CD4-positive, alpha-beta T cell treated with Interleukin-2 at 100 ng/mL for 4 hours (primary cell): ENCODE results near the gene CALCR.
"Not testable (repeated sequence)": the region's sequence is repeated elsewhere in the genome, so short reads cannot be mapped to it uniquely, and the experiment has no call there.

Experiments
- DNase-seq: peaks from one replicate; pipeline ENCODE4 v3.0.0-alpha.2; 2020; ENCODE audit warnings: low spot score

The CALCR gene

DNA sequence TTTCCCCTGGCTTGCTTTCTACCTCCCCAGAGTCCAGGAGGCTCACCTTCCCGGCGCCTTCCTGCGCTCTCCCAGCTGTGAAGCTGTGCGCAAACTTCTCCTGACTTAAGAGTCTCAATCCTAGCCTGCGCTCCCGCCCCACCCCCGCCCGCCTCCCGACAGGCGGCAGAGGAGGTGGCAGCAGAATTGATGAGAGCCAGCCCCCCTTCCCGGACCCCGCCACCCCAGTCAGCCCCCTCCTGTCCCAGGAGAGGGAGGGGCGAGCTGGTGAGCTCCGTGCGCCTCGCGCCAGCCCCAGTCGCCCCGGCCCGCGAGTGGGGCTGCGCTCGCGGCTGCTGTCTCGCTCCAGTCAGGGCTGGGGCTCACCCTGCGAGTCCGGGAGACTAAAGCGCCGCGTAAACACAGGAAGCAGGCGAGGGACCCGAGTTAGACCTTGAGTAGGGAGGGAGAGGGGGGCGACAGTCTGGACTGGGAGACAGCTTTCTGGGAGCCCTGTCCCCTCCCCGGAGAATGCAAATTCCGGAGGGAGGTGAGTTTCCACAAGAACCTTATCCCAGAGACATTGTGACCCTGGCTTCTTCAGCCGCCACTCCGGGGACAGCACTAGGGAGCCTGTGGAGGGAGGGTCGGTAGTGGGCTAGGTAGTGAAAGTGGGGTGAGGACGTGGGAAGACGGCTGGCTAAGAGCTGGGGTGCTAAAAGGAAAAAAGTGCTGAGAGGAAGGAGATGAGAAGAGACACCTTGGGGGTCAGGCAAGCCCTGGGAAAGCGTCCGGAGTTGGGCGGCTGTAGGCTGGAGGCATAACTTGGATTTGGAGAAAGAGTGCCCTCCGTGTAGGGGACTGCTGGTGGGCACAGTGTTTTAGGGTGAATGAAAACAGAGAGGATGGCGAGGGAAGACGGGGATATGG lies at the start of gene CALCR:
Gene CALCR, minus strand, starts transcription at position 79 of the 909 bp plus-strand sequence. CDS start 87,743 bp downstream, outside the sequence.
- DNase-seq = no peak

DNA sequence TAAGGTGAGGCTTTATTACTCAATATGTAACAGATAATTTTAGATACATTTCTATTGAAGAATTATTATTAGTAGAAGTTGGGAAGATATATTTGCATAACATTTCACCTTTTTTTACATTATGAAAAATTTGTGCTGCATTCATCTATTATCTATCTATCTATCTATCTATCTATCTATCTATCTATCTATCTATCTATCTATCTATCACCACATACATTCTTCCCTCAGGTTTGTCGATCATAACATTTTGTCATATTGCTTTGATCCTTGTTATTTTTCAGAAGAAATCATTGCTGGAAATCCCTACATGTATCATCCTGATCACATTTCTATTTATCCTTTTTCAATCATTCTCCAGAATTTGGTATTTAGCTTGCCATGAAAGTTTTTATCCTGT lies 49.3 kb upstream of the CALCR start:
- DNase-seq = no peak

DNA sequence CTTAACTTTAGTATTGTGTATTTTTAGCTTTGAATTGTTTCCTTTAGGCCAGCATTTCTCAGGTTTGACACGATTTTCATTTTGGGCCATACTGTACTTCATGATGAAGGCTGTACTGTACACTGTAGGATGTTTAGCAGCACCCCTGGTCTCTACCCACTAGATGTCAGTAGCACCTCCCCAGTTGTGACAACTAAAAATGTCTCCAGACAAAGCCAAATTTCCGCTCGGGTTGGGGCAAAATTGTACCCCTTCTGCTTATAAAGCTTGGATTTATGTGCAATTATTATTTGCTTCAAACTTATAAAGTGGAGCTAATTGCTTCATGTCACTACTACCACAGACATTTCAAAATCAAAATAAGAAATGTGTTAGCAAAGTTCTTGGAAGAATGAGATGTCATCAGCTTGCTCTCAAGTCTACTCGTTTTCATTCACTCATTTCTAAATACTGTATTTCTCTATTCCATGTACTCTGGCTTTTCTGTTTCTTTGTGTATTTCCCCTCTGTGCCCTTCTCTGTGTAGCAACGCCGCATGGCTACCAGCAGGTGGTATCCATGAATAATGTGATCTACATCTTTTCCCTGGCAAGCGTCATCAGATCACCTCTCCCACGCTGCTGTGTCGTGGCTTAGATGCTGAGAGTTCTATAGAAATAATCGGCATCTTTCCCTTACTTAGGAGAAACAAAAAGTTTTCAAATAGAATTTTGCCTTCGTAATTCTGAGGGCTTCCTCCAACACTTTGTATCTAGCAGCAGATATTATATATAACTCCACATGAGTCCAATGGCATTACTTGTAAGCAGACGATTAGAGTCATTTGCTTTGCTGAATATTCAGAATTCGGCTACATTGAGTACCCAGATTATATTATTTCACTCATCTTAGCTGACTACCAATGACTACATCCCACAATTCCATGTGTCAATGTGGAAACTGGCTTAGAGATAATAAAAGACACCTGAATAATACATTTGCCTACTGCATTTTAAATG lies 47.8 kb upstream of the CALCR start:
- no peak for DNase-seq

DNA sequence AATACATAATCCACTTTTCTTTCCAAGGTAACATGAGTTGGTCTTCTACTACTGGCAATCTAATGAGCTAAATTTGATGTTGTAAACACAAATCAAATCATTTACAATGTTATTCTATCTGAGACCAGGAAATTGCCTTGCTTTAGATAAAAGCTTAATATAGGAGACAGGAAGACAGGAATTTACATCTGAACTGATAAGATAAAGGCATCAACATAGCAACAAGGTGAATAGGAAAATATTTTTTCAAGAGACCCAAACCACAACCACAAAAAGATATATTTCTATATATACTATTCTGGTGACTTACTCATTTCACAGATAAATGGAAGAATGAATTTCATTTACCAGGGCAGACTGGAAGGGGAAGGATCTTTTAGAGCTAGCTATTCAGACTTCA lies 46.3 kb upstream of the CALCR start:
- no peak for DNase-seq

DNA sequence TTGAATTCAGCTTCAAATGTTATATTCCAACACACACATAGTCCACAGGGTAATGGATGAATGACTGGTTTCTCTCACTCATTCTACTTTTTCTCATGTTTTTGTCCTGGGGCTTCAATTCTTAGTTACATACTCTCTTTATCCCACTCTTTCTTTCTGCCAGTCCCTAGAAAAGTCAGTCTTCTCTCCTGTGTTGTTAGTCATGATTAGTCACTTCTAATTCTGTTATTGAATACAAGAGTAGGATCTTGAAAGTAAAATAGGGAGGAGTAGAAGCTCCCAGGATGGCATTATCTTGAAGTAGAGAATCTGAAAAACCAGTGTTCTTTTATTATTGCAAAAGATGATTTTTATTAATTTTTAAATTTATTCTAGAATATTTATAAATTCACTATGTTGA lies 45.5 kb upstream of the CALCR start:
- DNase-seq = no peak

DNA sequence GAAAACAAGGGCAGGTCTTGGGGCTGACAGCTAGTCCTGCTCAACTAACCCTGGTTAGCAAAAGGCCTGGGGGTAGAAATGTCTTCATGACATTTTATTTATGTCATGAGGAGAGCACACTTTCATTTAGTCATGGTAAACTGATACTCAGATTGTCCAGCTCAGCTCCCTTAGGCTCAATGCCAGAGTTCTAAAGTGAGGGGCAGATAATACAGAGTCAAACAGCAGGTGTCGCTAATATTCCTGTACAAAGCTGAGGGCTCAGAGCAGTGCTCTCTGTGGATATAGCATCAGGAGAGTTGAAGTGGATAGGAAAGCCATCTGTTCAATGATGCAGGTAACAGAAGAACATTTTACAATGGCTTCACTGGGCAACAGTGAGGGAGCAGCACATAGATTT lies 26.8 kb upstream of the CALCR start:
- no peak for DNase-seq

DNA sequence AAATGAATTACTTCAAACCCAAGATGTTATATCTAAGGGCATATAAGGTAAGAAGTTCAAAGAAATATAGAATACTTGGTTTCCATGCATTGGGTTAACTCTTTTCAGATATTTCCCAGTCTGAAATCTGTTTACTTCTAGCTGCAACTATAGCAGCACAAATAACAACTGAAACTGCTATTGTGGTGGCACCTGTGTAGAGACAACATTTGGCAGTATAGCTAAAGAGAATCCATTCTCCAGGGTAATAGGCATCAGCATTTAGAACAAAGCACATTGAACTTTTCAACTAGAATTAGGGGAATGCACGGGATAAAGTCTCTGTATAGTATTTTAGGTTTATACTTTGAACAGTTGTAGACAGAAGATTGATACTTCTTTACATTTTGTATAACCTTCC lies 19.7 kb upstream of the CALCR start:
- DNase-seq = no peak

DNA sequence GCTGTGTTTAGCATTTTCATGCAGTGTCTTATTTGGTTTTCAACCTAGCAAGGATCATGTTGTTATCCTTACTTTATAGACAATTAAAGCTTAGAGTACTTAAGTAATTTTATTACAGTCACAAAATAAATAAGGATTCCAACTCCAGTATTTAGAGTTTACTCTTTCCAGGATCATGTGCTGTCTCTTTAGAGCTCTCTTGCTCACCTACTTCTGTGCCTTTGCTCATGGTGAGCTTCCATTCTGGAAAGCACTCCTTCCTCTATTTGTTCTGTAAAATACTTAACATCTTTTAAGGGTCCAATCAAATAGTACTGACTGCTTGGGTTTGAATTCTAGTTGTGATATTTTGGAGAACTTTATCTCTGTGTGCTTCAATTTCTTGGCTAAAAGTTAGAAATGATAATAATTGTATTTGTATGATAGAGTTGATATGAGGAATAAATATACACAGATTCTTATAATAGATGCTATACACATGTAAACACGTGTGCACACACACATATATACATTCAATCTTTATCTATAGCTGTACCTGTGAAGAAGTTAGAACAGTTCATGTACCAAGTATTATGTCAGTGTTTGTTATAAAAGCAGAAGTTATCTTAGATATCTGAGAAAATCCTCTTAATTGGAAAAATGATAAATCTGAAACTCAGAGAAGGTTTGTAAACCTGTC lies 18.2 kb upstream of the CALCR start:
- DNase-seq = no peak

DNA sequence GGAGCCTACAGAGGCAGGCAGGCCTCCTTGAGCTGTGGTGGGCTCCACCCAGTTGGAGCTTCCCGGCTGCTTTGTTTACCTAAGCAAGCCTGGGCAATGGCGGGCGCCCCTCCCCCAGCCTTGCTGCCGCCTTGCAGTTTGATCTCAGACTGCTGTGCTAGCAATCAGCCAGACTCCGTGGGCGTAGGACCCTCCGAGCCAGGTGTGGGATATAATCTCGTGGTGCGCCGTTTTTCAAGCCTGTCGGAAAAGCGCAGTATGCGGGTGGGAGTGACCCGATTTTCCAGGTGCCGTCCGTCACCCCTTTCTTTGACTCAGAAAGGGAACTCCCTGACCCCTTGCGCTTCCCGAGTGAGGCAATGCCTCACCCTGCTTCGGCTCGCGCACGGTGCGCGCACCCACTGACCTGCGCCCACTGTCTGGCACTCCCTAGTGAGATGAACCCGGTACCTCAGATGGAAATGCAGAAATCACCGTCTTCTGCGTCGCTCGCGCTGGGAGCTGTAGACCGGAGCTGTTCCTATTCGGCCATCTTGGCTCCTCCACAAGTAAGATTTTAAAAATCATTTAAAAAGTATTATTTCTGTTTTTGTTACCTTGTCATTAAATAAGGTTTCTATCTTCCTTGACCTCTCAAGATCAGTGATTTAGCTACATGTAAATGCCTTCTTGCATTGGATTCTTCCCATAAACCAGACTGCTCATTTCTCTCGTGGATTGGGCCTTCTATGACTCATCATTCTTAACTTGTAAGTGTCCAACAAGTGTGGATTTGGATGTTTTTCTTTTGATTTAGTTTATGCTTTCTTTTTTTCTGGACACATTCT lies 16.9 kb upstream of the CALCR start:
- not testable (repeated sequence) for DNase-seq

DNA sequence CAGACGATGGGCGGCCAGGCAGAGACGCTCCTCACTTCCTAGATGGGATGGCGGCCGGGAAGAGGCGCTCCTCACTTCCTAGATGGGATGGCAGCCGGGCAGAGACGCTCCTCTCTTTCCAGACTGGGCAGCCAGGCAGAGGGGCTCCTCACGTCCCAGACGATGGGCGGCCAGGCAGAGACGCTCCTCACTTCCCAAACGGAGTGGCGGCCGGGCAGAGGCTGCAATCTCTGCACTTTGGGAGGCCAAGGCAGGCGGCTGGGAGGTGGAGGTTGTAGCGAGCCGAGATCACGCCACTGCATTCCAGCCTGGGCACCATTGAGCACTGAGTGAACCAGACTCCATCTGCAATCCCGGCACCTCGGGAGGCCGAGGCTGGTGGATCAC lies 11.9 kb upstream of the CALCR start:
- not testable (repeated sequence) for DNase-seq

DNA sequence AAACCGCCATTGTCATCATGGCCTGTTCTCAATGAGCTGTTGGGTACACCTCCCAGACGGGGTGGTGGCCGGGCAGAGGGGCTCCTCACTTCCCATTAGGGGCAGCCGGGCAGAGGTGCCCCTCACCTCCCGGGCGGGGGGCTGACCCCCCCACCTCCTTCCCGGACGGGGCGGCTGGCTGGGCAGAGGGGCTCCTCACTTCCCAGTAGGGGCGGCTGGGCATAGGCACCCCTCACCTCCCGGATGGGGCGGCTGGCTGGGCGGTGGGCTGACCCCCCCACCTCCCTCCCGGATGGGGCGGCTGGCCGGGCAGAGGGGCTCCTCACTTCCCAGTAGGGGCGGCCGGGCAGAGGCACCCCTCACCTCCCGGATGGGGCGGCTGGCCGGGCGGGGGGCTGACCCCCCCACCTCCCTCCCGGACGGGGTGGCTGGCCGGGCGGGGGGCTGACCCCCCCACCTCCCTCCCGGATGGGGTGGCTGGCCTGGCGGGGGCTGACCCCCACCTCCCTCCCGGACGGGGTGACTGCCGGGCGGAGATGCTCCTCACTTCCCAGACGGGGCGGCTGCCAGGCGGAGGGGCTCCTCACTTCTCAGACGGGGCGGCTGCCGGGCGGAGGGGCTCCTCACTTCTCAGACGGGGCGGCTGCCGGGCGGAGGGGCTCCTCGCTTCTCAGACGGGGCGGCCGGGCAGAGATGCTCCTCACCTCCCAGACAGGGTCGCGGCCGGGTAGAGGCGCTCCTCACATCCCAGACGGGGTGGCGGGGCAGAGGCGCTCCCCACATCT lies 11.4 kb upstream of the CALCR start:
- DNase-seq = not testable (repeated sequence)

DNA sequence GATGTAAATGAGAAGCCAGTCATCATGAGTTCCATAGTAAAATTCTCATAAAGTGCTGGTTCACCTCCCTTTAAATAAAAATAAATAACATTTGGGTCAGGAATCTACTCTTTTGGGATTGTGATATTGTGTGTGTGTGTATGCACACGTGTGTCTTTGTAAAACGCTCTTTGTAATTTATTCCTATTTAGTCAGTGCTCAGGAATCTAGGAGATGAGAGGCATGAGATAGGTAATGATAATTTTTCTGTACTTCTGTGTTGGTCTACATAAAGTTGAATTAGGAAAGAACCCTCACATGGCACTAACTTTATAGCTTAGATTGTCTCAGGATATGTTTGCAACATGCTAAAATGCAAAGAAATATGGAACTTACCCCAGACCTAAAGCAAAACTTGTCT lies 4.9 kb upstream of the CALCR start:
- no peak for DNase-seq

DNA sequence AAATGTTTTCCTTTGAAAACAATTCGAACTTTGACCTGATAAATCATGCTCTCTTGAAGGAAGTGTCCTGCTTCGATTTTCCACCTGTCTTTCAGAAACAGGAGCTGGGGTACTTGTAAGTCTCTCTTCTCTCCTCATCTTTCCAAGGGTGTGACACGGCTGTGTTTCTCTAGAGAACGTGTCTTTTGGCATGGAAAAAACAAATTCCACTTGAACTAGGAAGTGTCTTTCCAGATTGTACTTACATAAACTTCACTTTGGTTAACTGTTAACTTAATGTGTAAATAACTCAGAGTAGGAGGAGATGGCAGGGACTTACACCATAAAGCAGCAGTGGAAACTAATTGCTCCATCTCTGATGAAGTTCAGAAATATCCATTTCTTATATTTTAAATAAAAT lies 4.2 kb upstream of the CALCR start:
- DNase-seq = no peak

DNA sequence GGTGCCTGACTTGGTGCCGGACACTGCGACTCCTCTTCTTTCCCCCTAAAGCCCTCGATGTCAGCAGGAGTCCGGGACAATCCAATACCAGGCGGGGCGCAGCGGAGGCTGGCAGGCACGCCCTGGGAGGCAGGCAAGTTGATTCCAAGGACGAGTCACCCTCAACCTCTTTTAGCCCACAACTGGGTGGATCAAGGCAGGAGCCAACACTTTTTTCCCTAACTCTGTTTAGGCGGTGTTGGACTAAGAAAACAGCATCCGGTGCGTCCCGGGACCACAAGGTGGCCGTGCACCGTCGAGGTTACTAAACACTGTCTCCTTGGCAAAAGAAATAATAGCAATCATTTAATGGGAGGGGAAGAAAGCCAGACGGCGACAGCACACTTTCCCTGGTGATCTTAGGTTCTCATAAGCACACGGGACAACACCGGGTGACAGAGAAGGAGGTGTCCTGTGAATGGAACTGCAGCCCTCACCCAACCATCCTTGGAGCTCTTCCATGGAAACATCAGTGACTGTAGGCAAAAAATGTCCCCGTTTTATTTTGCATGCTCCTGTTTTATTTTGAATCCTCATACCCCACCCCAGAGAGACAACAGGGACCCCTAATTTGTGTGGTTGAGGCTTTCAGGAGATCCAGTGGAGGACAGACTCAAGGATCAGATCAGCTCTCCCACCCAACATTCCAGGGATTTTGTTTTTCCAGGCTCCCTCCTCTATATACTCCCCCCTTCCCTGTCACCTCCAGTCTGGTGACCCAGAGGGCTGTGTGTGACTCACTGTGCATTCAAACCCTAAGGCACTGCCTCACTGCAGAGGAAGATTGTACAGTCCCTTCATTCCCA lies 1.3 kb upstream of the CALCR start:
- DNase-seq = no peak

DNA sequence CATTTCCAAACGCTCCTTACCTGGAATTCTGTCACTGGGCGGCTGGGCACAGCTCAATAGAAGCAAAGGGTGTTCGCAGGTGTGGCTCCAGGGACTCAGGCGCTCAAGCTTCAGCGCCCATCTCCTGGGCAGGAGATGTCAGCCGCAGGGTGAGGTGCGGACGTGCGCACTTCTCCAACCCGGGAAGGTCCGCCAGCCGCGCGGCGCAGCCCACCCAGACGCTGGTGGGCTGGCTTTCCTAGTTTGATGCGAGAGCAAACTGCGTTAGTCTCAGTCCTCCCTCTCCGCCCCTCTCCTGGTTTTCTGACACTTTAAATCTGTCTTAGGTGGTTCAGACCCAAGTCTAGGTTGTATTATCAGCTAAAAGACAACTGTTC lies 267 bp downstream of the CALCR start:
- DNase-seq = no peak

DNA sequence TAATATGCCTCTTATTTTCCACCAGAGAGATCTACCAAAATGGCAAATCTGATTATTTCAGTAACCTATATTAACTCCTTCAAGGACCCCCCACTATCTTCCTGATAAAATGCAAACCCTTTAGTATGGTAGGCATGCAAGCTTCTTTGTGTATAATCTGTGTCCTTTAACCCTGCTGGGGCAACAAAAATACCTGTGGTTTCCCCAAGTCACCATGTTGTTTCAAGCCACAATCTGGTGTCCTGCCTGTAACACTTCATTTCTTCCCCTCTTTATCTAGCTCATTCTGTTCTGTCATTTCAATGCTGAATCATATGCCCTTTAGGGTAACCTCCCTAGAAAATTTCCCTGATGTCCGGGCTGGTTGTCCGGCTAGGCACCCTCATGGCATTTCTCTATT lies 5.3 kb downstream of the CALCR start:
- DNase-seq = no peak

DNA sequence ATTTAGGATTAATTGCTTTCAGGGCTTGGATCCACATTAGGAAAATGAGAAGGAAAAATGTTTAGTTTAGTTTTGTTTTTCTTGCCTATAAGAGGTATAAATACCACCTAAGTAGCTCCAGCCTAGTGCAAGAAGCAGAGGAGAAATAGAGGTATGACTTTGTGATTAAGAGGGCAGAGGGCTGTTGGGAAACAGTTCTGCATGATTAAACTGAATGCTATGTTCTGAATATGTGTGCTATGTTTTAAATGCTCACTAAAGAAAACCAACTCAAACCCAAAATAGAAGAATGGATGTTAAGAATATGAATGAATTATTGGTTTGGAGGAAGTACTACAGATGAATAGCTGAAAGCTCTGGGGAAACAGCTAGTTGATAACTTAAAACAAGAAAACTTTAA lies 7.6 kb downstream of the CALCR start:
- DNase-seq = no peak

DNA sequence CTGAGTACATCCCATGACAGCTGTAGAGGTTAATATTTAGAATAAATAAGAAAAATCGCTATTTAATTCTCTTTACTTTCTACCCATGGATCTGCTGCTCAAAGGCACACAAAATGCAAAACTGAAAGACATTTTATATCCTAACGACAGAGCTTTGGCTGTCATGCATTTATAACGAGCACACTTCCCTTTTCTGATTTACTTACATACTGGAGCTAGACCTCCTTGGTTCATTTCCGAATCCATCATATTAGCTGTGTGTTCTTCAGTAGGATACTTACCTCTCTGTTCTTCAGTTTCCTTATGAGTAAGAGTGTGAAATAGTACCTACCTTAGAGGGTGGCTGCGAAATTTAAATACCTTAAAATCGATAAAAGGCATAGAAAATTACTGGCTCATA lies 10.9 kb downstream of the CALCR start:
- no peak for DNase-seq

DNA sequence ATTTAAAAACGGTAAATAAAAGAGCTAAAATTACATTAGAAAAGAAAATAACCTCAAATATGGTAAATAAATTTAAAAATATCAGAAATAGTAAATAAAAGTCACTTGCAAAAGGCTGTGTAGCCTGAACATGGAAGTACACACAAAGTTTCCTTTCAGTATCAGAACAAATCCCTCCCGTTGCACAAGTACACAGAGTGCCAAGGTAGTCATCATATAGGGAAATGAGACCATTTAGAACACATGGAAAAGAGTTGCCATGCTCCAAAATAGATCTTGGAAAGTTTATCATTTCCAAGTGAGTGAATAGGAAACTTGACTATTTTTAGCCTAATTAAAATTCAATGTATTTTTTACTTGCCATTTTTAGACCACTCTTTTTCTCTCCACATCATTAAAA lies 11.6 kb downstream of the CALCR start:
- DNase-seq = no peak

DNA sequence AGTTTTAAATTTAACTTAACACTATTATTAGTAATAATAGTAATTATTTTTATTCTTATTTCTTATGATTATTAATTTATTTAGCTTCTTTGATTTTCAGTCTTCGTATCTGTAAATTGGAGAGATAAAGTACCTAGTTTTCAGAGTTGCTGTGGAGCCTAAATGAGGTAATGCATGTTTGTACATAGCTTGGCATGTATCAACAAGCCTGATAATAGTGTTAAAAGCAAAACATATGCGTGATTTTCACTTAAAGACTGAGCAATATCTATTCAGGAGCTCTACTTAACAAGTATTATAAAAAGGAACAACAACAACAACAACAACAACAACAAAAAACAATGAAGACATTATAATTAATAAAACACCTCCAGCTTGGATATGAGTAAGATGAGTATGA lies 12.4 kb downstream of the CALCR start:
- DNase-seq = no peak
